Stimulated activated naive CD8-positive, alpha-beta T cell treated with anti-CD3 and anti-CD28 coated beads, Interleukin-15, amount 100 ng/mL, for 72 hours (primary cell): ENCODE data around the gene ZDHHC24.

ENCODE experiments used
- ATAC-seq: fragments of 150-1000 bp; cut with Tn5 transposase; 2 replicates; pipeline ENCODE4 v1.10.0; 2021; ENCODE audit warnings: mild to moderate bottlenecking, moderate library complexity
- DNase-seq, 2 donors: peaks; one replicate each; pipeline ENCODE4 v3.0.0; 2021 to 2022
- H3K27ac Mint-ChIP-seq, 2 donors: one replicate each; pipeline ENCODE4 v1.8.0; 2022; ENCODE audit warnings: mild to moderate bottlenecking in 2 of 2, mixed read lengths in 2 of 2, moderate library complexity in 2 of 2
- H3K27me3 Mint-ChIP-seq: one replicate; pipeline ENCODE4 v1.8.0; 2022; ENCODE audit warnings: mixed read lengths
- H3K4me1 Mint-ChIP-seq: one replicate; pipeline ENCODE4 v1.8.0; 2022; ENCODE audit warnings: mild to moderate bottlenecking, mixed read lengths
- H3K4me3 Mint-ChIP-seq, 2 donors: one replicate each; pipeline ENCODE4 v1.8.0; 2022; ENCODE audit warnings: mild to moderate bottlenecking in 2 of 2, mixed read lengths in 2 of 2, moderate library complexity in 1 of 2
- H3K9me3 Mint-ChIP-seq, 2 donors: one replicate each; pipeline ENCODE4 v1.8.0; 2022; ENCODE audit warnings: mixed read lengths in 2 of 2

The ZDHHC24 gene

GRCh38 chr11:66478729-66479393 is 67.0 kb downstream of the ZDHHC24 start:
- Mint-ChIP-seq H3K9me3 (no peaks in the 10 kb centered on the region), H3K27me3 (no peaks in the 10 kb centered on the region), H3K4me1 (peaks cover 41% of the 10 kb centered on the region), H3K27ac (peak overlapping the region; percentile 89 to 95), H3K4me3 (peak overlapping the region; percentile 89 to 94)
- ATAC-seq (no peak), DNase-seq (peak; percentile 40 to 41)

GRCh38 chr11:66477263-66478201 is 68.3 kb downstream of the ZDHHC24 start:
- DNase-seq, result no peak
- peak overlapping the region in 1 of 2 donors; percentile 0 for H3K4me3 Mint-ChIP-seq
- H3K27me3 Mint-ChIP-seq, result no peaks in the 10 kb centered on the region
- no peaks in the 10 kb centered on the region for H3K9me3 Mint-ChIP-seq
- peak overlapping the region in 1 of 2 donors; percentile 80 for H3K27ac Mint-ChIP-seq
- ATAC-seq, result no peak
- H3K4me1 Mint-ChIP-seq, result peaks cover 41% of the 10 kb centered on the region

DNA sequence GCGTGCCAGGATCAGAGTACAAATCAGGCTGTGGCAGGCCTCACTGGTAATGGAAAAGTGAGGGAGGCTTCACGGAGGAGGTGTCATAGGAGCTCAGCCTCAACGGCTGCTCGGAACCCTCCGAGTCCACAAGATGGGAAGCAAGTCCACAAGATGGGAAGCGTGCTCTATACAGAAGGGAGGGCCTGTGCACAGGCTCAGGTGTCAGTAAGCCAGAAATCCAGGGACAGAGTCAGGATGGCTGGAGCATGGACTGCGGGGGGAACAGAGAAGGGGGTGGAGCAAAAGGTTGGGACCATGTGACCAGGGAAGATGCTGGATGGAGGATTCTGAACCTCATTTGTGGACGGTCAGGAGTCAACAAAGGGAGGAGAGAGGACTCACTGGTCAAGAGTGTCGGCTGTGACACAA is 69.0 kb downstream of the ZDHHC24 start:
- ATAC-seq (no peak), DNase-seq (no peak)
- Mint-ChIP-seq H3K9me3 (no peaks in the 10 kb centered on the region), H3K4me3 (no peak overlapping the region), H3K4me1 (peaks cover 35% of the 10 kb centered on the region), H3K27me3 (no peaks in the 10 kb centered on the region), H3K27ac (peak overlapping the region in 1 of 2 donors; percentile 28)

- no peaks in the 10 kb centered on the region for H3K27me3 Mint-ChIP-seq
- no peaks in the 10 kb centered on the region for H3K9me3 Mint-ChIP-seq
- H3K4me1 Mint-ChIP-seq, result peaks cover 34% of the 10 kb centered on the region
- no peak overlapping the region for H3K4me3 Mint-ChIP-seq
- ATAC-seq (no peak), DNase-seq (no peak)
- H3K27ac Mint-ChIP-seq, result peak overlapping the region in 1 of 2 donors; percentile 28
Measured at GRCh38 chr11:66476173-66476840, 69.5 kb downstream of the ZDHHC24 start.

DNA sequence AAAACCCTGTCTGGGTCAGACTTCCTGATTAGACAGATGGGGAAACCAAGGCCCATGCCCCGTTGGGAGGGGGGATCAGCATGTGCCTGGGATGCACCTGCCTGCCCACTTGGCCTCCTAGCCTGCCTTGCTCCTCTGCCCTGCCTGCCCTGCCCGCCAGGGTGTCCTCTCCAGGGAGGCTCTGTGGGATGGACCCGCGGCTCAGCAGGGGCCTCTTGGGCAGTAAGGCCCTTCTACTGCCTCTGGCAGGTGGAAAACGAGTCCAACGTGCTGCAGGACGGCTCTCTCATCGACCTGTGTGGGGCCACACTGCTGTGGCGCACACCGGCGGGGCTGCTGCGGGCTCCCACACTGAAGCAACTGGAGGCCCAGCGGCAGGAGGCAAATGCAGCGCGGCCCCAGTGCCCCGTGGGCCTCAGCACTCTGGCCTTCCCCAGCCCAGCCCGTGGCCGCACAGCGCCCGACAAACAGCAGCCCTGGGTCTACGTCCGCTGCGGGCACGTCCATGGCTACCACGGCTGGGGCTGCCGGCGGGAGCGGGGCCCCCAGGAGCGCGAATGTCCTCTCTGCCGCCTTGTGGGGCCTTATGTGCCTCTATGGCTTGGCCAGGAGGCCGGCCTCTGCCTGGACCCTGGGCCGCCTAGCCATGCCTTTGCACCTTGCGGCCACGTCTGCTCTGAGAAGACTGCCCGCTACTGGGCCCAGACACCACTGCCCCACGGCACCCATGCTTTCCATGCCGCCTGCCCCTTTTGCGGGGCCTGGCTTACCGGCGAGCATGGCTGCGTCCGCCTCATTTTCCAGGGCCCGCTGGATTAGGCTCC is 70.3 kb downstream of the ZDHHC24 start:
- Mint-ChIP-seq H3K4me3 (no peak overlapping the region), H3K27ac (no peak overlapping the region), H3K9me3 (no peaks in the 10 kb centered on the region), H3K27me3 (no peaks in the 10 kb centered on the region), H3K4me1 (peaks cover 31% of the 10 kb centered on the region)
- DNase-seq (no peak), ATAC-seq (no peak)

- ATAC-seq (no peak), DNase-seq (no peak)
- H3K27me3 Mint-ChIP-seq, result no peaks in the 10 kb centered on the region
- no peaks in the 10 kb centered on the region for H3K9me3 Mint-ChIP-seq
- peak overlapping the region in 1 of 2 donors; percentile 48 for H3K27ac Mint-ChIP-seq
- H3K4me1 Mint-ChIP-seq, result peaks cover 28% of the 10 kb centered on the region
- no peak overlapping the region for H3K4me3 Mint-ChIP-seq
Measured at GRCh38 chr11:66473608-66474515, 72.0 kb downstream of the ZDHHC24 start.

GRCh38 chr11:66473167-66473566 is 72.7 kb downstream of the ZDHHC24 start:
- Mint-ChIP-seq H3K4me1 (peaks cover 28% of the 10 kb centered on the region), H3K27me3 (no peaks in the 10 kb centered on the region), H3K4me3 (no peak overlapping the region), H3K9me3 (no peaks in the 10 kb centered on the region), H3K27ac (peak overlapping the region in 1 of 2 donors; percentile 48)
- DNase-seq (no peak), ATAC-seq (no peak)

GRCh38 chr11:66472054-66472453 is 73.8 kb downstream of the ZDHHC24 start:
- Mint-ChIP-seq H3K4me3 (no peak overlapping the region), H3K4me1 (peaks cover 31% of the 10 kb centered on the region), H3K9me3 (no peaks in the 10 kb centered on the region), H3K27me3 (no peaks in the 10 kb centered on the region), H3K27ac (no peak overlapping the region)
- DNase-seq, result no peak
- no peak for ATAC-seq

DNA sequence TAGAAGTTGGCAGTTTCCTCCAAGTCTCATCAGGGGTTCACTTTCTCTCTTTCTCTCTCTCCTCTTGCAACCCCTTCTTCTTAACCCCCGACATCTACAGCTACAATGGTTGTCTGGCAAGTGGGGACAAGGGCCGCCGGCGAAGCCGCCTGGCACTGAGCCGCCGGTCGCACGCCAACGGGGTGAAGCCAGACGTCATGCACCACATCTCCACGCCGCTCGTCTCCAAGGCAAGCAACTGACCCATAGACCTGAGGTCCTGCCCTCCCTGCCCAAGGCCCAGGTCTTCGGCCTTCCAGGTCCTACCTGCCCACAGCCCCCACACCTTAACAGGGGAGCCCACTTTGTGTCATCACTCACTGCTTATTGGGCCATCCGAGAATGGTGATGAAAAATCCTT is 74.7 kb downstream of the ZDHHC24 start:
- Mint-ChIP-seq H3K4me1 (peaks cover 35% of the 10 kb centered on the region), H3K4me3 (no peak overlapping the region), H3K27me3 (no peaks in the 10 kb centered on the region), H3K27ac (no peak overlapping the region), H3K9me3 (no peaks in the 10 kb centered on the region)
- DNase-seq, result no peak
- no peak for ATAC-seq
